A673 (cell line): ENCODE measurements around the gene SRGAP1. TPM values are rescaled to one million over a fixed set of nuclear protein-coding genes. Genes with fewer than 3 reads are reported as not detected.

Experiments used
- BruUV-seq: library from RNA; stranded (reverse); fragments of 400-500 nt; replicated peaks from 2 replicates; lab custom pipeline; 2021; lab: Mats Ljungman, UMichigan
- CTCF ChIA-PET: fragments of 300-600 bp; sonication (Branson Sonifier 250); formaldehyde crosslinking; loops from one replicate; lab custom pipeline; 2022; ENCODE audit warnings: antibody characterized with exemption; lab: Charles Lee
- POLR2A ChIA-PET: fragments of 300-600 bp; sonication (Branson Sonifier 250); formaldehyde crosslinking; loops from one replicate; lab custom pipeline; 2022; ENCODE audit warnings: antibody characterized with exemption; ENCODE audit not compliant: low non-redundant PET; lab: Charles Lee
- DNase-seq: peaks from one replicate; pipeline ENCODE4 v3.0.0-alpha.2; 2015; ENCODE audit warnings: low spot score
- H3K27ac ChIP-seq: fragments of 200-600 bp; sonication (generic); 2 replicates; pipeline ENCODE4 v1.5.1; 2016; ENCODE audit warnings: mixed run types, low read depth, mild to moderate bottlenecking, mixed read lengths, antibody characterized with exemption, low read length; ENCODE audit not compliant: poor library complexity, severe bottlenecking
- H3K27me3 ChIP-seq: fragments of 200-600 bp; sonication (generic); replicated peaks from 2 replicates; pipeline ENCODE4 v1.6.1; 2017; ENCODE audit warnings: mixed run types, low read depth, mild to moderate bottlenecking, mixed read lengths, antibody characterized with exemption, low read length; ENCODE audit not compliant: insufficient read depth, poor library complexity
- H3K36me3 ChIP-seq: fragments of 200-600 bp; sonication (generic); 2 replicates; pipeline ENCODE4 v1.6.1; 2016; ENCODE audit warnings: mixed run types, mild to moderate bottlenecking, mixed read lengths, antibody characterized with exemption, low read length; ENCODE audit not compliant: insufficient read depth, poor library complexity, severe bottlenecking
- H3K4me1 ChIP-seq: fragments of 200-600 bp; sonication (generic); 2 replicates; pipeline ENCODE4 v1.6.1; 2017; ENCODE audit warnings: mixed run types, mild to moderate bottlenecking, mixed read lengths, antibody characterized with exemption, low read length; ENCODE audit not compliant: insufficient read depth, poor library complexity, severe bottlenecking
- H3K4me3 ChIP-seq: fragments of 200-600 bp; sonication (generic); 2 replicates; pipeline ENCODE4 v1.5.1; 2016; ENCODE audit warnings: low read depth, mixed run types, mild to moderate bottlenecking, mixed read lengths, low read length; ENCODE audit not compliant: poor library complexity, severe bottlenecking
- H3K9me3 ChIP-seq: fragments of 200-600 bp; sonication (generic); 2 replicates; pipeline ENCODE4 v1.6.1; 2016; ENCODE audit warnings: mixed run types, low read depth, mild to moderate bottlenecking, mixed read lengths, antibody characterized with exemption, low read length; ENCODE audit not compliant: poor library complexity, severe bottlenecking
- CTCF ChIP-seq: fragments of 300-800, 200-600 bp; sonication (generic); conservative IDR thresholded peaks from 2 replicates; pipeline ENCODE4 v1.5.1; 2017; ENCODE audit warnings: low read depth, mild to moderate bottlenecking, antibody characterized with exemption, low read length, moderate library complexity, mixed read lengths
- EZH2 ChIP-seq: fragments of 200-600 bp; sonication (generic); IDR thresholded peaks from 2 replicates; pipeline ENCODE4 v1.6.1; 2017; ENCODE audit warnings: borderline replicate concordance, low read depth, mild to moderate bottlenecking, mixed read lengths, antibody characterized with exemption, low read length; ENCODE audit not compliant: poor library complexity, severe bottlenecking
- intact Hi-C: fragments of 100-400 bp; cut with micrococcal nuclease; formaldehyde crosslinking; loops from one replicate; pipeline ENCODE4 v1.10.0; 2022; ENCODE audit not compliant: unreplicated experiment
- total RNA-seq: library from RNA; stranded (reverse); gene quantifications from 2 replicates; pipeline ENCODE4 v1.2.3, GENCODE V29; 2021

Gene SRGAP1
- total RNA-seq, 1 experiment from 2014 or later: 9.7 TPM

GRCh38 chr12:63990828-63991547 lies 146.5 kb downstream of the SRGAP1 start:
- Histone ChIP-seq H3K4me3 (no peak overlapping the region), H3K27ac (no peak overlapping the region), H3K4me1 (peaks cover 11% of the 10 kb centered on the region), H3K9me3 (no peaks in the 10 kb centered on the region), H3K36me3 (no peaks in the 10 kb centered on the region), H3K27me3 (no peaks in the 10 kb centered on the region)
- no peak for DNase-seq
- ChIA-PET POLR2A (no interaction called here), CTCF (no interaction called here)
- intact Hi-C loops: no loop called here
- TF ChIP-seq EZH2: no peak
- no peak for TF ChIP-seq CTCF
- no TSS peak for BruUV-seq

GRCh38 chr12:63994704-63995103 lies 150.2 kb downstream of the SRGAP1 start:
- H3K36me3 ChIP-seq: no peaks in the 10 kb centered on the region
- H3K27ac ChIP-seq: no peak overlapping the region
- no peaks in the 10 kb centered on the region for H3K9me3 ChIP-seq
- intact Hi-C loops: no loop called here
- DNase-seq: no peak
- TF ChIP-seq EZH2 (no peak), CTCF (no peak)
- no TSS peak for BruUV-seq
- H3K27me3 ChIP-seq: no peaks in the 10 kb centered on the region
- ChIA-PET POLR2A (no interaction called here), CTCF (no interaction called here)
- H3K4me3 ChIP-seq: no peak overlapping the region
- H3K4me1 ChIP-seq: peaks cover 11% of the 10 kb centered on the region

GRCh38 chr12:63995512-63995911 lies 151.0 kb downstream of the SRGAP1 start:
- intact Hi-C loops: no loop called here
- Histone ChIP-seq H3K27ac (no peak overlapping the region), H3K27me3 (no peaks in the 10 kb centered on the region), H3K9me3 (no peaks in the 10 kb centered on the region), H3K4me1 (peaks cover 11% of the 10 kb centered on the region), H3K4me3 (no peak overlapping the region), H3K36me3 (no peaks in the 10 kb centered on the region)
- CTCF ChIA-PET: no interaction called here
- BruUV-seq: no TSS peak
- TF ChIP-seq CTCF (no peak), EZH2 (no peak)
- no peak for DNase-seq
- POLR2A ChIA-PET: no interaction called here
